Astrocyte of the spinal cord (primary cell): ENCODE results near the gene OR10H5.
"Not testable (repeated sequence)": the region's sequence is repeated elsewhere in the genome, so short reads cannot be mapped to it uniquely, and the experiment has no call there.

Experiments
- DNase-seq: peaks from one replicate; pipeline ENCODE4 v3.0.0; 2011; ENCODE audit warnings: low read depth, low spot score
- H3K4me3 ChIP-seq: 2 replicates; pipeline ENCODE4 v1.5.1; 2011; ENCODE audit warnings: low read depth, mild to moderate bottlenecking, low read length, moderate library complexity
- in situ Hi-C: cut with HindIII; loops from 2 replicates; pipeline ENCODE4 v1.10.0; 2017; ENCODE audit warnings: low sequenced_read_pairs
- TF ChIP-seq, protein P1 (sequence below): IDR thresholded peaks from 2 replicates; pipeline ENCODE4 v1.5.1; 2012; ENCODE audit warnings: low read depth, mild to moderate bottlenecking, low read length, inconsistent platforms

The OR10H5 gene

GRCh38 chr19:15769586-15769985, 17.9 kb upstream of the OR10H5 start:
- no peak overlapping the region for H3K4me3 ChIP-seq
- in situ Hi-C loops, result no loop called here
- TF ChIP-seq, protein P1, sequence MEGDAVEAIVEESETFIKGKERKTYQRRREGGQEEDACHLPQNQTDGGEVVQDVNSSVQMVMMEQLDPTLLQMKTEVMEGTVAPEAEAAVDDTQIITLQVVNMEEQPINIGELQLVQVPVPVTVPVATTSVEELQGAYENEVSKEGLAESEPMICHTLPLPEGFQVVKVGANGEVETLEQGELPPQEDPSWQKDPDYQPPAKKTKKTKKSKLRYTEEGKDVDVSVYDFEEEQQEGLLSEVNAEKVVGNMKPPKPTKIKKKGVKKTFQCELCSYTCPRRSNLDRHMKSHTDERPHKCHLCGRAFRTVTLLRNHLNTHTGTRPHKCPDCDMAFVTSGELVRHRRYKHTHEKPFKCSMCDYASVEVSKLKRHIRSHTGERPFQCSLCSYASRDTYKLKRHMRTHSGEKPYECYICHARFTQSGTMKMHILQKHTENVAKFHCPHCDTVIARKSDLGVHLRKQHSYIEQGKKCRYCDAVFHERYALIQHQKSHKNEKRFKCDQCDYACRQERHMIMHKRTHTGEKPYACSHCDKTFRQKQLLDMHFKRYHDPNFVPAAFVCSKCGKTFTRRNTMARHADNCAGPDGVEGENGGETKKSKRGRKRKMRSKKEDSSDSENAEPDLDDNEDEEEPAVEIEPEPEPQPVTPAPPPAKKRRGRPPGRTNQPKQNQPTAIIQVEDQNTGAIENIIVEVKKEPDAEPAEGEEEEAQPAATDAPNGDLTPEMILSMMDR, result no peak
- no peak for DNase-seq

DNA sequence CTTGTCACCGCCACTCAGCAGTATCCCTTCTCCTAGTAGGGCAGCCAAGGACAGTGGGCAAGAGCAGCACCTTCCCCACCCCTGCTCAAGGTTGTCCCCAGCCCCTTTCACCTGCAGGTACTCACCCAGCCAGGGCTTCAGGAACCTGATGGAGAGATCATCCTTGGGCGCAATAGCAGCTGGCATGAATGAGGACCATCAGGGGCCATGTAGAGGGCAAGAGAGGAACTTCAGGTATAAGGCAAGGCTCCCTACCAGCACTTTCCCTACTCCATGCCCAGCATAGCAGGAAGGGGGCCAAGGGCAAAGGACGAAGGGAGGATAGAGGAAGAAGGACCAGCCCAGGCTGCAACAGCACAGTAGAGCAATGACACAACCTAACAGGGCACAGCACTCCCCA, 13.3 kb upstream of the OR10H5 start:
- DNase-seq, H3K4me3 ChIP-seq, in situ Hi-C loops: not testable (repeated sequence)

DNA sequence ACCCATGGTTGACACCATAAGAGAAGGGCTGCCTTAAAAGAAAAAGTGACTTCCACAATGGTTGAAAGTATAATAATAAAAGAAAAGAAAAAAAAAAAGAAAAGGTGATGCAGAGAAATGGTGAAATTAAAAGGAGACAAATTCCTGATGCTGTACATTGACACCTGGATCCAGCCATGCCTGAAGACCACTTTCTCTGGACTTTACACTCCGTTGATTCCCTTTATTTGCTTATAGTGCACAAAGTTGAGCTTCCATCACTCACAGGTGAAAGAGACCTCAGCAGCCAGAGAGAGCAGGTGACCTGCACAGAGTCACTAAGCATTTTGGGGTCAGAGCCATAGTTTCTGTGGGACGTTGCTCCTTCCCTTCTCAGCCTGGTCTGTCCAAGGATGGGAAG, 12.2 kb upstream of the OR10H5 start:
- H3K4me3 ChIP-seq, result no peak overlapping the region
- TF ChIP-seq, protein P1, result no peak
- in situ Hi-C loops, result no loop called here
- no peak for DNase-seq

- in situ Hi-C loops, result no loop called here
- TF ChIP-seq, protein P1, result no peak
Observed at GRCh38 chr19:15776264-15776663, 11.2 kb upstream of the OR10H5 start.

DNA sequence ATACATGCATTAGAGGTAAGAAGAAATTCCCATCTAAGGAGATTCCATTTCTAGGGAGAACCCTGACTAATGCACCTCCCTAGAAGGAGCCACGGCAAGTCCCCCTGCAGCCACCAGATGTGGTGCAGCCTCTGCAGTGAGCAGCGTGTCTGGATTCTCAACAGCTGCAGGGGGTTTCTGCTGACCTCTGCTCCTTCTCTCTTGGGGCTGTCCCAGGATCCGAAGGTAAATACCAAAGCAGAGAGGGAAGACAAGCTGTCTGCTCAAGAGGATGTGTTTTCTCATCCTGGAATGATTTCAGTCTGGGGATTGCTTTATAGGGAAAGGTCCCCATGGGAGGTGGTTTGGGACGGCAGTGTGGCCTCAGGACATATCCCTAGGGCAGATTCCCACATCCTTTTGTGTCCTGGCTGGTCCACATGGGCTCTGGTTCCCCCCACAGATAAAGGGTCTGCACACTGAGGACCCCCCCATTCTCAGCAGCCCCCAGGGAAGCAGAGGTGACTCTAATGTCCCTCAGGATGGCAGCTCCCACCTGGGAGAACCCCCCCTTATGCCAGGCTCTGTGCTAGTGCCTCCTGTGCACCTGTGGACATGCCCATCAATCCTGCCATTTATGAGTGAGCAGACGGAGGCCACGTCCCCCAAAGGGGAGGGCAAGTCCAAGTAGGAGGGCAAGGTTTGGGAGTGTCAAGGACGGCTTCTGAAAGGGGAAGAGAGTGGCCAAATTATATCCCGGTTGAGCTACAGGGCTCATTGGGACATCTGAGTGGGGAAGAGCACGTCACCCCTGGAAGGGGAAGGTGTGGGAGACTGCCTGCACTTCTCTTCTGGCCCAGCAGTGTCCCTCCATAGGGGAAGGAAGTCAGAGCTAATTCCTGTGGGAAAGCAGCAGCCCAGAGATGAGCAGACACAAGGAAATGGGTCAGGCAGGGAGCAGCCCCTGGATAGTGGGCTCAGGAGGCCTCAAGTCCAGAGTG, 10.2 kb upstream of the OR10H5 start:
- TF ChIP-seq, protein P1, result no peak
- in situ Hi-C loops, result no loop called here

More at GRCh38 chr19:15776264-15776663, 11.2 kb upstream of the OR10H5 start:
- no peak for DNase-seq
- H3K4me3 ChIP-seq, result no peak overlapping the region

DNA sequence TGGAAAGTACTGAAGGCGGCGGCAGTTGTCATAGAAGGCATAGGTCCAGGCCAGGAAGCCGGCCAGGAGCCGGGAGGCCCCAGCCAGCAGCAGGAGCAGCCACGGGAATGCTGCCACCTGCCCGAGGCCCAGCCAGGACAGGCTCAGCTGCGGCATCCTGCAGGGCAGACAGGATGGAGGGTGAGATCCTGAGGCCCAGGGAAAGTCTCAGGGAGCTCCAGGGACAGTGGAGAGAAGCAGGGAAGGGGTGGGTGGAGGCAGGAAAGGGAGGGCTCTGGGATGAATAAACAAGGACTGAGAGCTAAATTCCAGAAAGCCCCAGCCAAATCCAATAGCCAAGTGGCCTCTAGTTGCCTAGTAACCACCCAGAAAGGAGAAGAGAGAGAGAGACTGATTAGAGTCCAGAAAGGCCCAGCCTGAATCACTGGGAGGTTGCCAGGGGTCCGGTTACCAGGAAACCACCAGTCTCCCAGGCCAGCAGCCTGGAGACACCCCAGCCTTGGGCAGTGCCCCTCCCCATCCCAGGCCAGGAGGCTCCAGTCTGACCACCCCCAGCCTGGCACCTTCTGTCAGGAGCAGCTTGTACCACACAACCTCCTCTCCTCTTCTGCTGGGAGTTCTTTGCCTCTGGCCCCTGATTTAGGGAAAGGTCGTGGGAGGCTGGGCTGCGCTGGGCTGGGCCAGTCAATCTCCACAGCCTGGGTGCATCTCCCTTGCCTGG, 7.5 kb upstream of the OR10H5 start:
- no peak for DNase-seq
- H3K4me3 ChIP-seq, result no peak overlapping the region
- TF ChIP-seq, protein P1, result no peak
- in situ Hi-C loops, result no loop called here

More for the DNA sequence above, 10.2 kb upstream of the OR10H5 start:
- H3K4me3 ChIP-seq, result no peak overlapping the region
- DNase-seq, result no peak
